NCI-H345 treated with DMSO at 0.1 percent for 48 hours (cell line): ENCODE measurements around the gene AGBL2.
A peak's percentile ranks its signal among the peaks of the same experiment; 100 is the strongest.
"Not testable (repeated sequence)": the region's sequence is repeated elsewhere in the genome, so short reads cannot be mapped to it uniquely, and the experiment has no call there.

Source experiments
- DNase-seq: peaks from one replicate; lab custom pipeline; 2025; ENCODE audit not compliant: unreplicated experiment; lab: John Stamatoyannopoulos, UW

The AGBL2 gene

DNA sequence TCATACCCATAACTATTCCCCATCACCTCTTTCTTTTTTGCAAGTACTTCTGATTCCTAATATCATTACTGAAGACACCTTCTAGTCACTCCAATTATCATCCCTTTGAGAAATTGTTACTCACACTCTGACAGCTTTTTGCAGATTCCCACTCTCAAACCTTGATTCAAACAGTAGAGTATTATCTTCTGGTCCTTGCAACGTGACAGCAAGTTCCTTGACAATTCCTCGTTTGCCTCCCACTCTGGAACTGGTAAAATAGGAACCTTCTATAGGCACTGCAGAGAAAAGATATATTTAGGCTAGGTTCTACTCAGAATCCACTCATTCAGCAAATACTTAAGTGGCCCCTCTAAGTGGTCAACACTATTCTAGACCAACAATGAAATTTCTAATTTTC, 23.2 kb downstream of the AGBL2 start:
- DNase-seq, result no peak

GRCh38 chr11:47689480-47689879, 25.7 kb downstream of the AGBL2 start:
- DNase-seq, result no peak

DNA sequence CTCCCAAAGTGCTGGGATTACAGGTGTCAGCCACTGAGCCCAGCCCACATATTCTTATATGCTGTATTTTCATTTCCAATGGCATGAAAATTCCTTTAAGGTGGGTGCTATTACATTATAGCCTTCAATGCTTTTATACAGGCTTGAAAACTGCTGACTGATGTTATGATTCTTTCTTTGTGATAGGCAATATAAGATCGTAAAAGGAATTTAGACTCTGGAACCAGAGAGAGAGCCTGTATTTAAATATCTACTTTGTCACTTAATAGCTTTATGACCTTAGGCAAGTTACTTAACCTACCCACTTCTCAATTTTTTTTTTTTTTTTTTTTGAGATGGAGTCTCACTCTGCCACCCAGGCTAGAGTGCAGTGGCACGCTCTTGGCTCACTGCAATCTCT, 26.2 kb downstream of the AGBL2 start:
- DNase-seq, result no peak

DNA sequence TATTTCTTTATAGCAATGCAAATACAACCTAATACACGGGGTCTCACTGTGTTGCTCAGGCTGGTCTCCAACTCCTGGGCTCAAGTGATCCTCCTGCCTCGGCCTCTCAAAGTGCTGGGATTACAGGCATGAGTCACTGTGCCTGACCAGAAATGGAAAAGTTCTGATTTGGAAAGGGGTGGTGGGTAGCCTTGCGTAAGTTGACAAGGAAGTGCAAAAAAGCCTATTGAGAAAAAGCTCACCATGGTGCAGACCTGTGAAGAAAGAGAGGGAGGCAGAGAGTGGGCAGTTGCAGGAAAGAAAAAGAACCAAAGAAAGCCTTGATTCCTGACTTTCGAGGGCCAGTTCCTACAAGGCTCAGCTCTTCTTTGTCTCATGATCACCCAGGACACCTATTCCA, 27.1 kb downstream of the AGBL2 start:
- DNase-seq, result no peak

DNA sequence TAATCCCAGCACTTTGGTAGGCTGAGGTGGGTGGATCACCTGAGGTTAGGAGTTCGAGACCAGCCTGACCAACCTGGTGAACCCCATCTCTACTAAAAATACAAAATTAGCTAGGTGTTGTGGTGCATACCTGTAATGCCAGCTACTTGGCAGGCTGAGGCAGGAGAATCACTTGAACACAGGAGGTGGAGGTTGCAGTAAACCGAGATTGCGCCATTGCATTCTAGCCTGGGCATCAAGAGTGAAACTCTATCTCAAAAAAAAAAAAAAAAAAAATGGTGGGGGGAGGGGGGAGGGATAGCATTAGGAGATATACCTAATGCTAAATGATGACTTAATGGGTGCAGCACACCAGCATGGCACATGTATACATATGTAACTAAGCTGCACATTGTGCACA, 28.5 kb downstream of the AGBL2 start:
- DNase-seq, result not testable (repeated sequence)

- DNase-seq, result no peak
Observed at GRCh38 chr11:47686151-47686550, 29.0 kb downstream of the AGBL2 start.

GRCh38 chr11:47675851-47676250, 39.3 kb downstream of the AGBL2 start:
- no peak for DNase-seq

- DNase-seq, result no peak
Observed at GRCh38 chr11:47672283-47672730, 42.9 kb downstream of the AGBL2 start.

DNA sequence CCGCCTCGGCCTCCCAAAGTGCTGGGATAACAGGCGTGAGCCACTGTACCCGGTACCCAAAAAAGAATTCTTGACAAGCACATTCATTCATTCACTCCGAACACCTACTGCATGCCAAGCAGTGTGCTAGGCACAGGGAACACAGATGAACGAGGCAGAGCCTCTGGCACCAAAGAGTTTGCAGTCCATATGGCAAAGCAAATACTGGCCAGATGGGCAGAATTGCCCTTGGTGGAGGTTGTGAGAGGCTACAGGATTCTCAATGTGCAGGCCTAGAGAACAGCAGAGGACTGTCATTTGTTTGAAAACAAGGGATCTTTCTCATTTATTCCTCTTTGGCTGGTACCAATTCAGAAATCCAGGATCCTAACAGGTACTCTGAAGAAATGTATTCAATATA, 45.3 kb downstream of the AGBL2 start:
- no peak for DNase-seq

- DNase-seq, result no peak
Observed at GRCh38 chr11:47668665-47669064, 46.5 kb downstream of the AGBL2 start.

GRCh38 chr11:47667555-47667954, 47.6 kb downstream of the AGBL2 start:
- DNase-seq, result no peak

DNA sequence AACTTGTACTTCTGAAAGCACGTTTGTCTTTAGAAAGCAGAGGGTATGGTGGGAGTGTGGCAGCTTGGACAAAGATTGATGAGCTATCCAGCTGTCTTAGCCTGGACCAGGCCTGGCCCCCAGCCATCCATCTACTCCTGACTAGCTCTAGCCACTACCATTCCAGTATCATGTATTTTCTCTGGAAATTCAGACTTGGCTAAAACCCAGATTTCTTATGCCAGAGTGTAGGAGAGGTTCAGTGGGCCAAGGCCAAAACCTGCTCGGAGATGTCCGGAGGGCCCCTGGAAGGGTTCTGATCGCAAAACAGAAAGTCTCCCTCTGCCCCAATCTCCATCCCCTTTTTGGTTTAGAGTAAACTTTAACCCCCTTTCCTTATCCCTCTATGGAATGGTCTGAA, 48.0 kb downstream of the AGBL2 start:
- no peak for DNase-seq

- DNase-seq, result not testable (repeated sequence)
Observed at GRCh38 chr11:47664936-47665335, 50.2 kb downstream of the AGBL2 start.

DNA sequence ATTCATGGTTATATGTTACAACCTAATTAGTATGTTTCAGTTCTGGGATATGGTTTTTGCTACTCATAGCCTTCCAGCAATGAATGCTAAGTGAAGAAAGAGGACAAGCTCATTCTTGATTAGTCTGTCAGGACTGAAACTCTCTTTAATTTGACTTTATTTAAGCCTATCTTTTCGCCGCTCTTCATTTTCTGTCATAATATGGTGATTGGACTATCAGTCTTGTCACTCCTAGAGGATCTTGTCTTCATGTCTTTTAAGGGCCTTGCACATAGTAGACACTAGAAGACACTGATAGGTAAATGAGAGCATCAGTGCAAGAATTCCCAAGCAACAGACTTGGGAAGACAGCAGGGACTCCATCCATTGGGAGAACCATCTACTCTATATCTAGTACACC, 53.9 kb downstream of the AGBL2 start:
- DNase-seq, result no peak

GRCh38 chr11:47659276-47659675, 55.9 kb downstream of the AGBL2 start:
- no peak for DNase-seq

GRCh38 chr11:47656260-47656885, 58.8 kb downstream of the AGBL2 start:
- no peak for DNase-seq

- DNase-seq, result no peak
Observed at GRCh38 chr11:47651818-47652469, 63.2 kb downstream of the AGBL2 start.

- no peak for DNase-seq
Observed at GRCh38 chr11:47649276-47649675, 65.9 kb downstream of the AGBL2 start.

GRCh38 chr11:47646019-47646418, 69.2 kb downstream of the AGBL2 start:
- DNase-seq, result no peak

DNA sequence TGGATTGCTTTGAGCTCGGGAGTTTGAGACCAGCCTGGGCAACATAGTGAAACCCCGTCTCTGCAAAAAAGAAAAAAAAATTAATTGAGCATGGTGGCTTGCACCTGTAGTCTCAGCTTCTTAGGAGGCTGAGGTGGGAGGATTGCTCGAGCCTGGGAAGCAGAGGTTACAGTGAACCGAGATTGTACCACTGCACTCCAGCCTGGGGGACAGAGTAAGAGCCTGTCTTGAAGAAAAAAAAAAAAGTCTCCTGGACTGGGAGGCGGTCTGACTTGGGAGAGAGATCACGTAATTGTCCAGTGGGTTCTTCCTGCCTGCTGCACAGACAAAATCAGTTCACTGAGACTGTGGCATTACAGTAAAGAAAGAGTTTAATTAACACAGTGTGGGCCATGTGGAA, 69.7 kb downstream of the AGBL2 start:
- DNase-seq, result no peak

GRCh38 chr11:47642099-47642855, 72.9 kb downstream of the AGBL2 start, which contains the start of gene MTCH2:
TSS of gene MTCH2 (minus strand) at chr11:47642559. CDS start at chr11:47642465, 94 bp downstream.
- DNase-seq, result peak; percentile 91

- no peak for DNase-seq
Observed at GRCh38 chr11:47641600-47642098, 73.5 kb downstream of the AGBL2 start.
